ENCODE results near the gene TSPO.

GRCh38 chr22:43200031-43200430 is 48.7 kb downstream of the TSPO start:
- TF ChIP-seq POLR2AphosphoS5 (IDR thresholded peaks at IDR 0.05; ENCODE audit: borderline replicate concordance, low read depth, low read length) (no peak), EZH2 (IDR thresholded peaks at IDR 0.05) (no peak)

All from SK-N-MC (cell line).